B cell (primary cell): ENCODE results near the gene FAM229A. TPM values are rescaled to one million over a fixed set of nuclear protein-coding genes. Genes with fewer than 3 reads are reported as not detected.

Experiments used
- ATAC-seq: fragments of 200-7000 bp; cut with Tn5 transposase; one replicate; pipeline ENCODE4 v1.10.0; 2021; ENCODE audit warnings: low read depth, mild to moderate bottlenecking, moderate number of reproducible peaks, moderate library complexity
- CTCF ChIA-PET: fragments of 350-600 bp; sonication (Branson Sonifier 250); formaldehyde crosslinking; loops from one replicate; lab custom pipeline; 2021; ENCODE audit warnings: antibody characterized with exemption, inconsistent platforms; lab: Charles Lee
- POLR2A ChIA-PET: fragments of 350-600 bp; sonication (Branson Sonifier 250); formaldehyde crosslinking; loops from one replicate; lab custom pipeline; 2021; ENCODE audit warnings: antibody characterized with exemption; lab: Charles Lee
- DNase-seq: peaks from one replicate; pipeline ENCODE4 v3.0.0; 2013
- H2AFZ ChIP-seq: 2 replicates; pipeline ENCODE4 v1.6.1; 2012; ENCODE audit warnings: mild to moderate bottlenecking, low read depth, low read length; ENCODE audit not compliant: insufficient read depth, poor library complexity, severe bottlenecking
- H3K27ac ChIP-seq, 2 donors: 1 replicate in 1 of 2; 2 replicates in 1 of 2; pipeline ENCODE4 v1.5.1; 2012 to 2013; ENCODE audit warnings: low read length in 2 of 2, mild to moderate bottlenecking in 2 of 2, moderate library complexity in 1 of 2
- H3K27me3 ChIP-seq, 4 experiments: fragments of 200-600 bp in 1 of 4; sonication (generic) in 1 of 4; replicated peaks in 1 of 4; 1 replicate in 2 of 4; 2 replicates in 2 of 4; pipeline versions ENCODE4 v1.6.1 to v1.7.0; 2013 to 2016; ENCODE audit warnings: low read length in 3 of 4, mild to moderate bottlenecking in 2 of 4, mixed read lengths in 1 of 4, moderate library complexity in 1 of 4; ENCODE audit not compliant: insufficient read depth in 4 of 4, control insufficient read depth in 3 of 4; ENCODE audit errors: control extremely low read depth in 1 of 4
- H3K36me3 ChIP-seq, 2 experiments: replicated peaks in 1 of 2; 1 replicate in 1 of 2; 2 replicates in 1 of 2; pipeline versions ENCODE4 v1.6.1 to v1.7.1; 2013; ENCODE audit warnings: low read length in 1 of 2; ENCODE audit not compliant: insufficient read depth in 2 of 2, control insufficient read depth in 1 of 2; ENCODE audit errors: control extremely low read depth in 1 of 2, extremely low read depth in 1 of 2
- H3K4me1 ChIP-seq, 2 donors: fragments of 200-600 bp in 1 of 2; sonication (generic) in 1 of 2; 1 replicate in 1 of 2; 2 replicates in 1 of 2; pipeline versions ENCODE4 v1.5.1 to v1.6.1; 2013 to 2017; ENCODE audit warnings: low read length in 2 of 2; ENCODE audit not compliant: control insufficient read depth in 2 of 2, insufficient read depth in 2 of 2
- H3K4me2 ChIP-seq: replicated peaks from 2 replicates; pipeline ENCODE3; 2012; ENCODE audit warnings: mild to moderate bottlenecking, low read depth, low read length; ENCODE audit not compliant: poor library complexity, severe bottlenecking
- H3K4me3 ChIP-seq, 5 experiments: fragments of 200-600 bp in 1 of 5; sonication (generic) in 1 of 5; 1 replicate in 3 of 5; 2 replicates in 2 of 5; pipeline versions ENCODE4 v1.5.1 to v1.7.0; 2011 to 2016; ENCODE audit warnings: low read length in 4 of 5, mild to moderate bottlenecking in 4 of 5, low read depth in 2 of 5, control low read depth in 1 of 5, moderate library complexity in 1 of 5; ENCODE audit not compliant: insufficient read depth in 1 of 5; ENCODE audit errors: control extremely low read depth in 1 of 5, extremely low read depth in 1 of 5
- H3K79me2 ChIP-seq: fragments of 200-600 bp; sonication (generic); one replicate; pipeline ENCODE4 v1.6.0; 2016; ENCODE audit warnings: low read length; ENCODE audit not compliant: control insufficient read depth, insufficient read depth
- H3K9ac ChIP-seq: fragments of 200-600 bp; sonication (generic); 2 replicates; pipeline ENCODE4 v1.6.1; 2017; ENCODE audit warnings: mild to moderate bottlenecking, low read length, moderate library complexity
- H3K9me3 ChIP-seq, 3 donors: one replicate each; pipeline versions ENCODE4 v1.6.1 to v1.7.1; 2013; ENCODE audit warnings: low read length in 2 of 3; ENCODE audit not compliant: control insufficient read depth in 2 of 3, insufficient read depth in 1 of 3; ENCODE audit errors: control extremely low read depth in 1 of 3
- H4K20me1 ChIP-seq: 2 replicates; pipeline ENCODE4 v1.6.0; 2012; ENCODE audit warnings: mild to moderate bottlenecking, low read length; ENCODE audit not compliant: insufficient read depth, control insufficient read depth, poor library complexity, severe bottlenecking
- H3K27ac Mint-ChIP-seq: one replicate; pipeline ENCODE4 v1.8.0; 2021; ENCODE audit warnings: mixed read lengths
- H3K27me3 Mint-ChIP-seq: one replicate; pipeline ENCODE4 v1.8.0; 2021; ENCODE audit warnings: mixed read lengths
- H3K4me1 Mint-ChIP-seq: one replicate; pipeline ENCODE4 v1.8.0; 2021; ENCODE audit warnings: mixed read lengths
- H3K4me3 Mint-ChIP-seq: one replicate; pipeline ENCODE4 v1.8.0; 2021; ENCODE audit warnings: mixed read lengths
- H3K9me3 Mint-ChIP-seq: one replicate; pipeline ENCODE4 v1.8.0; 2022; ENCODE audit warnings: mixed read lengths; ENCODE audit not compliant: insufficient read depth
- CTCF ChIP-seq: fragments of 200-600 bp; IDR thresholded peaks from one replicate; pipeline ENCODE4 v1.8.0; 2022; ENCODE audit warnings: antibody characterized with exemption, mild to moderate bottlenecking
- EZH2 ChIP-seq: IDR thresholded peaks from 2 replicates; pipeline ENCODE4 v1.6.1; 2012; ENCODE audit warnings: borderline replicate concordance, low read depth, mild to moderate bottlenecking, moderate library complexity, low read length; ENCODE audit not compliant: insufficient read depth, poor library complexity, severe bottlenecking
- WGBS: methylation state at CpG from one replicate; pipeline ENCODE4 v1.1.5; 2013; ENCODE audit warnings: missing lambda C conversion rate; ENCODE audit not compliant: insufficient coverage; 5-methylcytosine and 5-hydroxymethylcytosine counted together
- intact Hi-C: fragments of 100-400 bp; cut with micrococcal nuclease; formaldehyde crosslinking; loops from one replicate; pipeline ENCODE4 v1.10.0; 2022
- polyA plus RNA-seq: library from polyadenylated mRNA; depleted of rRNA; stranded (reverse); fragments of >200 nt; gene quantifications from 2 replicates; pipeline ENCODE4 v1.2.3, GENCODE V29; 2012
- total RNA-seq, 2 donors: library from RNA; stranded (reverse); fragments of 120-200 nt in 1 of 2; gene quantifications; 1 replicate in 1 of 2; 2 replicates in 1 of 2; pipeline versions ENCODE4 v1.2.3 to v1.2.4, GENCODE V29; 2013 to 2022

Gene FAM229A
- total and polyA plus RNA-seq, 2 donors (not counting 1 experiment from before 2014, with no cell fraction given), result 33.3 to 33.8 TPM

- no peaks in the 10 kb centered on the region for H3K27me3 Mint-ChIP-seq
- H3K4me2 ChIP-seq, result peak overlapping the region; percentile 99
- peak overlapping the region; percentile 80 for H3K9ac ChIP-seq
- H3K27ac Mint-ChIP-seq, result peak overlapping the region; percentile 88
- H3K36me3 ChIP-seq, result no peaks in the 10 kb centered on the region
- no peaks in the 10 kb centered on the region for H4K20me1 ChIP-seq
- H2AFZ ChIP-seq, result peak overlapping the region; percentile 95
- no peaks in the 10 kb centered on the region for H3K79me2 ChIP-seq
- peaks cover 14 to 27% of the 10 kb centered on the region in 2 donors for H3K4me1 ChIP-seq
- DNase-seq (peak; percentile 95), ATAC-seq (peak; percentile 96)
- H3K9me3 Mint-ChIP-seq, result no peaks in the 10 kb centered on the region
- no peaks in the 10 kb centered on the region for H3K27me3 ChIP-seq
- peaks cover 22% of the 10 kb centered on the region for H3K4me1 Mint-ChIP-seq
- 4% methylated on average over 63 of the region's 75 CpGs for WGBS
- CTCF ChIA-PET, result interaction anchor here (0.6 to 3.4 kb wide), 13 partner anchors 9 to 315 kb away, joined by 3 to 29 read pairs (median 4); partner anchors contain the start of genes BSDC1 and MARCKSL1
- peaks cover 0 to 15% (median 4%) of the 10 kb centered on the region in 3 donors for H3K9me3 ChIP-seq
- TF ChIP-seq CTCF (no peak), EZH2 (no peak)
- POLR2A ChIA-PET, result interaction anchor here (0.6 to 3.6 kb wide), 8 partner anchors 8 to 111 kb away, joined by 3 to 51 read pairs (median 4); partner anchors contain the start of genes HDAC1 and MARCKSL1
- H3K4me3 Mint-ChIP-seq, result peak overlapping the region; percentile 88
- H3K4me3 ChIP-seq, result peak overlapping the region; percentile 40 to 75 (median 63)
- H3K27ac ChIP-seq, result peak overlapping the region; percentile 54 to 91
- intact Hi-C loops, result loop anchor here (1.0 to 10.0 kb wide), 9 partner anchors 9 to 707 kb away; partner anchors contain the start of genes BSDC1, EIF3I, HDAC1 and MARCKSL1
Measured at GRCh38 chr1:32351399-32352238, 10.7 kb downstream of the FAM229A start.
